Measurements from ENCODE around the gene IFRD2.

The IFRD2 gene

DNA sequence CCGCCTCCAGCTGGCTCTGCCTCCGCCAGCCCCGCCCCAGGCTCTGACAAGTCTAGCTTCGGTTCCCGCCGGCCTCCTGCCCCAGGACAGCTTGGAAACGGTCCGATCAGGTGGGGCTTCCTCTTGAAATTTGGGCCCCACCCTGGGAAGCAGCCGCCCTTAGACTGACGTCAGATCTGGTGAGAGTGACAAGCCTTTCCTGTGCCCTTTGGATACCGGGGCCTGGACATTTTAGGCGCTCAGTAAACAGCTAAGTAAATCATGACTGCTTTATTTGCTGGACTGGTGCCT lies 7.4 kb upstream of the IFRD2 start:
- DNase-seq (ENCODE audit: extremely low read depth, low read depth): no peak
- TF ChIP-seq, protein P1, sequence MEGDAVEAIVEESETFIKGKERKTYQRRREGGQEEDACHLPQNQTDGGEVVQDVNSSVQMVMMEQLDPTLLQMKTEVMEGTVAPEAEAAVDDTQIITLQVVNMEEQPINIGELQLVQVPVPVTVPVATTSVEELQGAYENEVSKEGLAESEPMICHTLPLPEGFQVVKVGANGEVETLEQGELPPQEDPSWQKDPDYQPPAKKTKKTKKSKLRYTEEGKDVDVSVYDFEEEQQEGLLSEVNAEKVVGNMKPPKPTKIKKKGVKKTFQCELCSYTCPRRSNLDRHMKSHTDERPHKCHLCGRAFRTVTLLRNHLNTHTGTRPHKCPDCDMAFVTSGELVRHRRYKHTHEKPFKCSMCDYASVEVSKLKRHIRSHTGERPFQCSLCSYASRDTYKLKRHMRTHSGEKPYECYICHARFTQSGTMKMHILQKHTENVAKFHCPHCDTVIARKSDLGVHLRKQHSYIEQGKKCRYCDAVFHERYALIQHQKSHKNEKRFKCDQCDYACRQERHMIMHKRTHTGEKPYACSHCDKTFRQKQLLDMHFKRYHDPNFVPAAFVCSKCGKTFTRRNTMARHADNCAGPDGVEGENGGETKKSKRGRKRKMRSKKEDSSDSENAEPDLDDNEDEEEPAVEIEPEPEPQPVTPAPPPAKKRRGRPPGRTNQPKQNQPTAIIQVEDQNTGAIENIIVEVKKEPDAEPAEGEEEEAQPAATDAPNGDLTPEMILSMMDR (IDR thresholded peaks at IDR 0.05; ENCODE audit: low read depth, low read length): no peak

DNA sequence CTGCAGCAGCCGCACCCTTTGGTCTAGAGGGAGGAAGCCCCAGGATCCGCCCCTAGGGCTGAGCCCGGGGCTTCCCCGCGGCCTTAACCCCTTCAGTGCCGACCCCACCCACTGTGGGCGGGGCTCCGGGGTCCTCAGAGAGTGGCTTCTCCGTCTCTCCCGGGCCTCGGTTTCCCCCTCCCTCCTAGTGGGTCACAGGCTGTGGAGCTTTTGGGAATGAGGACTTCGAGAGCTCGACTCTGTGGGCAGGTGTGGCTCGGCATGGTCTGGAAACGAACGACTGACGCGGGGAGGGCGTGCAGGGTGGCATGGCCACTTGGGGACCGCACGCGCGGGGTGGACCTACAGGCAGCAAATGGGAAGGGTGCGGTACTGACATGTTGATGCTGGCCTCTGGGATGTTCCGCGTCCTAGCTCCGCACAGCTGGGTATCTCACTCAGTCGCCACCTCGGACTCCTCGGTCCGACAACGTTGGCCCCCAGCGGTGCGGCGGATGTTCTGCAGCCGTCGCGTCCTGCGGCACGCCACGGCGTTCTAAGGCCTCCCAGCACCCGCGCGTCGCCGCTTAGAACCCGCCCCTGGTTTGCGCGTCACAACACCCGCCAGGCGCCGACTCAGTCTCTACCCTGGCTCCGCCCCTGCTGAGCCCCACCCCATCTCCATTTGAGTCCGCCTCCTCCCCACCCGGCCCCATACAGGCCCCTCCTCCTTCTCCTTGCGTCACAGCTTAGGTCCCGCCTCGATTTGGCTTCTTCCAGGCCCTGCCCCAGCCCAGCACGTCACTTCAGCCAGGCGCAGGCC lies 6.8 kb upstream of the IFRD2 start, which contains the start of the genes HYAL3 and NAA80:
Gene HYAL3 (minus strand): TSS at position 570 of the 802 bp plus-strand sequence. CDS start 3,803 bp downstream, outside the sequence.
Gene NAA80 (minus strand): TSS at position 570 of the 802 bp plus-strand sequence. CDS start 1,942 bp downstream, outside the sequence.
- TF ChIP-seq, protein P1 (IDR thresholded peaks at IDR 0.05; ENCODE audit: low read depth, low read length): peak; percentile 17
- DNase-seq (ENCODE audit: extremely low read depth, low read depth): peak; percentile 99

DNA sequence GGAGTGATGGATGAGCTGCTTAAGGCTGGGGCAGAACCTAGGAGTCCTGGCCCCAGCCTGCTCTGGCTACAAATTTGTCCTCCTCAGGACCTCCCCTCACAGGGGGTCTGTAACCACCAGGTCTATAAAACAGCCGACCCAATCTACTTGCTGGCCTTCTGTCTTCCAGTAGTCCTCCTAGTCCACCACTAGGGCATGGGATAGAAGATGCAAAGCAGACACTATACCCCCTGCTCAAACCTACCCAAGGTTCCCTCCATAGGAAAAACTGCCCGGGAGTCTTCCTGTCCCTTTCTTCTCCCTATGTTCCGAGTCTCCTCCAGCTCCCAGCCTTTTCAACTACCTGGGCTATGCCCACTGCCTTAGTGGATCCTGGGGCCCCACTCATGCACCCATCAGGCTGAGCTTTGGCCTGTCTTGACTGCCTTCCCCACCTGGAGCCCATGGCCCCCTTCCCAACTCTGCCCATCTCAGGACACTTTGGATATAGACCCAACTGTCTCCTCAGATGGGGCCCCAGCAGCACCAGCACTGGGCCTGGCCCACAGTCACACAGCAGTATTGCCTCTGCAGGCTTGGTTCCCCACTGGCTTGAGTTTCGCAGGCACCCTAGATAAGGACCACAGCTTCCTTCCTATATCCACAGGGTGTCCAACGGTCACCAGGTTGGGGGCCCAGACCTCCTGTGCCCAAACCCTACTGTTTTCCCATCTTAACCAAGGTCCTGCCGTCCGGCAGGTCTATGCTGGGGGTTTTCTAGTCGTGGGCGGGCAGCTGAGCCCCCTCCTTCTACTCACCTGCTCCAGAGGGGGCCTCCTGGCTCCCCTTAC lies 5.9 kb upstream of the IFRD2 start:
- TF ChIP-seq, protein P1 (IDR thresholded peaks at IDR 0.05; ENCODE audit: low read depth, low read length): no peak
- DNase-seq (ENCODE audit: extremely low read depth, low read depth): no peak

DNA sequence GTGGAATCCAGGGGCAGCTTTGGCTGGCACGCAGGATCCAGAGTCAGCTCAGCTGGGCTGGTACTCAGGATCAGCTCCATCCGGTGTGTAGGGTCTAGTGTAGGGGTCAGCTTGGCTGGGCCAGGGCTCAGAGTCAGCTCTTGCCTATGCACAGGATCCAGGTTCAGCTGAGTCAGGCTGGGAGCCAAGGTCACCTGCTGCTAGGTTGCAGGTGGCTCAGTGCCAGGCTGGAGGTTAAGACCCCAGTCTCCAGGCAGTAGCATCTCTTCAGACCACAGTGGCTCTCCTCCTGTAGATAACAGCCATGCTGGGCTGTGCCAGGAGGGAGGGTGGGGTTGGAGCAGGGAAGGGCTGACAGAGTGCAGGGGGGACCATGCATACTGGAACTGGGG lies 5.2 kb upstream of the IFRD2 start:
- TF ChIP-seq, protein P1 (IDR thresholded peaks at IDR 0.05; ENCODE audit: low read depth, low read length): no peak
- no peak for DNase-seq (ENCODE audit: extremely low read depth, low read depth)

DNA sequence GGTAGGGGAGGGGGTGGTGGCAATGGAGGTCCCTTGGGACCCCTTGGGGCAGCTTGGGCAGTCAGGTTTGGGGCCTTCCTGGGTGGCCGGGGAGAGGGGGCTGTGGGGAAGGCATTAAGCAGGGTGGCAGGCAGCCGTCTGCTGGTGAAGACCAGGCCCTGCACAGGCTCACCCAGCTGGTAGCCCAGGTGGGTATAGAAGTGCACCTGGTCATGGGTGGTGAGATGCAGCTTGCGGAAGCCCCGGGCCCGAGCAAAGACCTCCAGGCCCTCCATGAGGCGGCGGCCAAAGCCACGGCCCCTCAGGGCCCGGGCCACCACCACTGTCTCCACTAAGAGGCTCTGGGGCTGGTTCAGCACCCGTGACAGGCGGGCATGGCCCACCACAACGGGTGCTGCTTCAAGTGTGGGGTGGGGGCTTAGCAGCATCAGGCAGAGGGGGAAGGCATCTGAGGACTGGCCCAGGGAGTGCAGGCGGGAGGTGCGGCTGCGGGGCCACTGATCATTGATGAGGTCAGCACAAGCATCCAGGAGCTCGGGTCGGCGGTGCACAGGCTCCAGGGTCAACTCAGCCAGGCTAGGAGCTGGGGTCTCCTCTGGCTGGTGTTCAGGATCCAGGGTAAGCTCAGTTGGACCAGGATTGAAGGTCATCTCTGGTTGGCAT lies 4.6 kb upstream of the IFRD2 start:
- no peak for DNase-seq (ENCODE audit: extremely low read depth, low read depth)
- TF ChIP-seq, protein P1 (IDR thresholded peaks at IDR 0.05; ENCODE audit: low read depth, low read length): no peak

DNA sequence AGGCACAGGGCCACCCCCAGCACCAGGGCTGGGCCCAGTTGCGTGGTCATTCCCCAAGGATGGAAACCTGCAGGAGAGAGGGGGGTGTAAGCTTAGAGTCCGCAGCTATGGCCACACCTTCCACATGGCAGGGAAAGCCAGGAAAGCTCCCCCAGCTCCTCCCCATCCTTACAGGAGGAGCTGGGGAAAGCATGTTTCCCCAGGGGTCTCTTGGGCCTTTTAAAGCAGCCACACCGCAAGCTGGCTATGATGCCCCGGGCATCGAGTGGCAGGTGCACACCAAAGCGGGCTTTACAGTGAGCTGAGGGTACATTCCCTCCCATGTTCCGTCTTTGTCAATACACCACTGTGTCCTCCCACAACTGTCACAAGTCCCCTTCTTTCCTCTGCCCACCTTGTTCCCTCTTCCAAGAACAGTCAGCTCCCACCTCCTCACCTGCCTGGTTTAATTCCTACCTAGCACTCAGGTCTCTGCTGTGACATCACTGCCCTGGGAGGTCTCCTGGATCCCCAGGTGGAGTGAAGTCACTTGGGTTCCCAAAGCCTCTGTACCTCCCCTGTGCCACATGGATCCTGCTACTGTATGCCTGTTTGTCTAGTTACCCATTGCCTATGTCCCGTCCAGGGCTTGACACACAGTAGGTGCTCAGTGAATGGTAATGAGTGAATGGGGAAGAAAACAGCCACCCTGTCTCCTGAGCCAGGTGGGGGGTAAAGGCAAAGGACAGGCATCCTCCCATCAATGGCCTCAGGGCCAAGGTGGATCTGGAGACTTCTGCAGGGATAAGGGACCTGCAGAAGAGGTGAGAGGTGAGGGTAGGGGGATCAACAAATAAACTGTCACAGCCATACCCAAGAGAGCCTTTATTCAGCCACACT lies 3.6 kb upstream of the IFRD2 start:
- TF ChIP-seq, protein P1 (IDR thresholded peaks at IDR 0.05; ENCODE audit: low read depth, low read length): no peak
- no peak for DNase-seq (ENCODE audit: extremely low read depth, low read depth)

Measured in AG09319 (cell line).